Measurements from ENCODE around the gene PGAM2.

The PGAM2 gene

DNA sequence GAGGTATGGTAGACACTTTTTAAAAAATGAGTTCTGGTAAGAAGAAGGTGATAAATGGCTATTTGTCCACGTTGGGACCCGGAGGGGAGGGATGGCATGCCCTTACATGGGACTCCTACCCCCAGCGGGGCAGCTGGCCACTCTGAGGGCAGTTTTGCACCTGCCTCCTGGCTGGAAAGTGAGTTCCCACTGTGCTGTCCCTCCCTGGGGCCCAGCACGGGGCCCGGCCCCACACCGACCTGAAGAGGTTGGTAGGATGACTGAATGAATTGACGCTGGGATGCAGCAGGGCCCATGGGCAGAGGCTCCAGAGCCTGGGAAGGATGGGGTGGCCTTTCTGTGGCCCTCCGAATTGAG, 38.2 kb upstream of the PGAM2 start:
- Histone ChIP-seq H3K14ac (ENCODE audit: low read length in 2 of 2) (no peak overlapping the region), H3K27ac (ENCODE audit: low read length, poor library complexity, severe bottlenecking) (peak overlapping the region; percentile 57)

DNA sequence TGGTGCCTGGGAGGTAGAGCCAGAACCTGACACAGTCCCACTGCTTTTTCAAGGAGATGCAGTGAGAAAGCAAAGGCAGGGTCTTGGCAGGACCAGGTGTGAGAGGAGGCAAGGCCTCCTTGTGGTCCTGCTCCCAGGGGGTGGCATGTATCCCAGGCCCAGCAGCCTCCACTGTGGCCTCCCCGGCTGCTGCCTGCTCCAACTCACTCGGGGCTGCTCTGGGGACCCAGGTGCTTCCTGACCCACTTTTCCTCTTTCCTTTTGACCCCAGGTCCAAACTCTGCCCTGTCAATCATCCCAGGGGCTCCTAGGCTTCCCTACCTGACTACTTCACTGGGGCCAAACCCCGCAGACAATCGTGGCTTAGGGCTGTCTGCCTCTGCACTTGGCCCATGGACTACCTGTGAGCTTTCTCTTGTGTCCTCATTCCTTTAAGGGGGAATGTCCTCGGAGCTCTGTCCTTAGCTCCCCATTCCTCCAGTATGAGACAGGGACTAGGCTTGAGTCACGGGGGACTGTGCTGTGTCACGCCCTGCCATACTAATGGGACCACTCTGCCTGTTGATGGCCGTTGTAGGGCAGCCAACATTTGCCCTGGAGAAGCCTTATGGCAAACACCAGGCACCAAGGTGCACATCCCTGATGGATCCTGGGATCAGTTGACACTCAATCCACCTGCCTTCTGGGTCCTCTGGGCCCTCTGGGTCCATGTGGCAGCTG, 37.6 kb upstream of the PGAM2 start:
- Histone ChIP-seq H2AK5ac (ENCODE audit: low read length, severe bottlenecking) (peak overlapping the region; percentile 50), H4K8ac (ENCODE audit: low read length) (no peak overlapping the region), H2BK5ac (ENCODE audit: low read depth, low read length, poor library complexity, severe bottlenecking) (no peak overlapping the region), H3K4me3 (ENCODE audit: insufficient read depth in 1 of 2, low read depth in 1 of 2, low read length in 2 of 2) (no peak overlapping the region), H3K18ac (ENCODE audit: low read depth in 1 of 2, low read length in 2 of 2) (peak overlapping the region in 1 of 2 experiments; percentile 21), H2BK120ac (ENCODE audit: low read depth, low read length) (no peak overlapping the region), H3K4ac (ENCODE audit: low read depth in 1 of 2, low read length in 2 of 2) (peak overlapping the region in 1 of 2 experiments; percentile 26), H3K27ac (ENCODE audit: low read length, poor library complexity, severe bottlenecking) (peak overlapping the region; percentile 97), H3K27me3 (ENCODE audit: control insufficient read depth in 1 of 2, insufficient read depth in 1 of 2, low read length in 2 of 2) (no peaks in the 10 kb centered on the region), H2BK15ac (ENCODE audit: low read depth, poor library complexity, severe bottlenecking) (no peak overlapping the region), H3K9me3 (ENCODE audit: control insufficient read depth, low read length) (no peaks in the 10 kb centered on the region), H3K23ac (ENCODE audit: low read length in 2 of 2) (no peak overlapping the region), H4K91ac (ENCODE audit: low read length) (no peak overlapping the region), H3K9ac (ENCODE audit: low read length) (peak overlapping the region; percentile 53), H3K79me1 (replicated peaks; ENCODE audit: low read length, poor library complexity, severe bottlenecking) (no peaks in the 10 kb centered on the region), H2AFZ (ENCODE audit: low read depth, low read length) (no peak overlapping the region), H3K36me3 (ENCODE audit: control insufficient read depth in 1 of 2, insufficient read depth in 2 of 2, low read depth in 1 of 2, low read length in 2 of 2) (peaks cover 18 to 21% of the 10 kb centered on the region in 2 experiments), H3K14ac (ENCODE audit: low read length in 2 of 2) (no peak overlapping the region), H3K4me1 (ENCODE audit: control insufficient read depth, insufficient read depth, low read depth, low read length) (peaks cover 56% of the 10 kb centered on the region), H3K4me2 (ENCODE audit: low read length, poor library complexity, severe bottlenecking) (no peak overlapping the region), H2BK12ac (ENCODE audit: low read length in 2 of 2) (peak overlapping the region in 1 of 2 experiments; percentile 81)
- 93% methylated on average over 8 of the region's 8 CpGs for WGBS
- no peak for DNase-seq

More for the DNA sequence above, 38.2 kb upstream of the PGAM2 start:
- Histone ChIP-seq H2BK120ac (ENCODE audit: low read depth, low read length) (peak overlapping the region; percentile 85), H3K4me3 (ENCODE audit: insufficient read depth in 1 of 2, low read depth in 1 of 2, low read length in 2 of 2) (no peak overlapping the region), H3K79me1 (replicated peaks; ENCODE audit: low read length, poor library complexity, severe bottlenecking) (no peaks in the 10 kb centered on the region), H2BK5ac (ENCODE audit: low read depth, low read length, poor library complexity, severe bottlenecking) (no peak overlapping the region), H2AK5ac (ENCODE audit: low read length, severe bottlenecking) (peak overlapping the region; percentile 50), H2BK15ac (ENCODE audit: low read depth, poor library complexity, severe bottlenecking) (peak overlapping the region; percentile 31), H4K91ac (ENCODE audit: low read length) (peak overlapping the region; percentile 74), H2BK12ac (ENCODE audit: low read length in 2 of 2) (peak overlapping the region; percentile 27 to 50), H3K27me3 (ENCODE audit: control insufficient read depth in 1 of 2, insufficient read depth in 1 of 2, low read length in 2 of 2) (no peaks in the 10 kb centered on the region), H3K36me3 (ENCODE audit: control insufficient read depth in 1 of 2, insufficient read depth in 2 of 2, low read depth in 1 of 2, low read length in 2 of 2) (peaks cover 22 to 26% of the 10 kb centered on the region in 2 experiments), H3K9me3 (ENCODE audit: control insufficient read depth, low read length) (no peaks in the 10 kb centered on the region), H4K8ac (ENCODE audit: low read length) (peak overlapping the region; percentile 82), H3K9ac (ENCODE audit: low read length) (peak overlapping the region; percentile 32), H2AFZ (ENCODE audit: low read depth, low read length) (no peak overlapping the region), H3K18ac (ENCODE audit: low read depth in 1 of 2, low read length in 2 of 2) (peak overlapping the region; percentile 46 to 56), H3K4me2 (ENCODE audit: low read length, poor library complexity, severe bottlenecking) (no peak overlapping the region), H3K23ac (ENCODE audit: low read length in 2 of 2) (no peak overlapping the region), H3K4me1 (ENCODE audit: control insufficient read depth, insufficient read depth, low read depth, low read length) (peaks cover 61% of the 10 kb centered on the region), H3K4ac (ENCODE audit: low read depth in 1 of 2, low read length in 2 of 2) (peak overlapping the region in 1 of 2 experiments; percentile 6)
- DNase-seq, result no peak
- WGBS, result 58% methylated on average over 7 of the region's 8 CpGs

DNA sequence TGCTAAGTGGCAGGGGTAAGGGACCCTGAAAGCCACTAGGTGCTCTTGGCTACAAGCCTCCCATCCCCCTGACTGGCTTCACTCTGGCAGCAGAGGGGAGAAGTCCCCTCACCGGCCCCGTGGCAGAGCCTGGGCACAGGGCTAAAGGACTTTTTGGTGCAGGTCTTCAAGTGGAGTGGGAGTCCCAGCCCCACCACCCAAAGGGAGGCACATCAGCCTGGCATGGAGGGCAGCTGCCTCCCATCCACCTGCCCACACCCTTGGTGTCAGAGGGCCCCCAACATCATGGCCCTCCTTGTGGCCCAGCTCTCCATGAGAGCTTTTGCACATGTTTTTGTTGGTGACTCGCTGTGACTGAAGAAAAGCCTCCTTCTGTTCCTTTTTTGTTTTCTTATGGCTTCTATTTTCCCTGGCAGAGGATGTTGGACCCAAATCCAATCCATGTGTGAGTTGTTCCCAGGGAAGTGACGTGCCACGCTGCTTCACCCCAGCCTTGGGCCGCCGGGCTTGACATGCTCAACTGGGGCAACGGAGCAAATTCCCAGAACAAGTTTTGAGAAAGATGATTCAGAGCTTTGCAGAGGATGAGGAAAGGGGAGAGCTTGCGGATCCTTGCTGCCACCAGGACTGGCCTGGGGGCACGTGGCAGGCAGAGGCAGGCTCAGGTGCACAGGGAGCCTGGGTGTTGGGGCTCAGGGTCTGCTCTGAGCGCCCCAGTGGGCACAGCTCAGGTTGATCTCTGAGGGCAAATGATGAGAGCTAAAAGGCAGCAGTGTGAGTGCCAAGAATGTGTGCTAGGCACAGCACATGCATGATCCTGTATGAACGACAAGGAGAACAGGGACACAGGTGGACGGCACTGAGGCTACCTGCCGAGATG, 36.8 kb upstream of the PGAM2 start:
- Histone ChIP-seq H3K79me1 (replicated peaks; ENCODE audit: low read length, poor library complexity, severe bottlenecking) (no peaks in the 10 kb centered on the region), H3K4me3 (ENCODE audit: insufficient read depth in 1 of 2, low read depth in 1 of 2, low read length in 2 of 2) (no peak overlapping the region), H3K27ac (ENCODE audit: low read length, poor library complexity, severe bottlenecking) (peak overlapping the region; percentile 97), H2BK120ac (ENCODE audit: low read depth, low read length) (no peak overlapping the region), H3K9me3 (ENCODE audit: control insufficient read depth, low read length) (no peaks in the 10 kb centered on the region), H2BK5ac (ENCODE audit: low read depth, low read length, poor library complexity, severe bottlenecking) (no peak overlapping the region), H2BK15ac (ENCODE audit: low read depth, poor library complexity, severe bottlenecking) (no peak overlapping the region), H3K4ac (ENCODE audit: low read depth in 1 of 2, low read length in 2 of 2) (peak overlapping the region in 1 of 2 experiments; percentile 26), H3K23ac (ENCODE audit: low read length in 2 of 2) (no peak overlapping the region), H3K36me3 (ENCODE audit: control insufficient read depth in 1 of 2, insufficient read depth in 2 of 2, low read depth in 1 of 2, low read length in 2 of 2) (peaks cover 13% of the 10 kb centered on the region in 2 experiments), H4K8ac (ENCODE audit: low read length) (no peak overlapping the region), H2AFZ (ENCODE audit: low read depth, low read length) (no peak overlapping the region), H3K18ac (ENCODE audit: low read depth in 1 of 2, low read length in 2 of 2) (peak overlapping the region in 1 of 2 experiments; percentile 21), H3K14ac (ENCODE audit: low read length in 2 of 2) (no peak overlapping the region), H3K27me3 (ENCODE audit: control insufficient read depth in 1 of 2, insufficient read depth in 1 of 2, low read length in 2 of 2) (no peaks in the 10 kb centered on the region), H3K9ac (ENCODE audit: low read length) (peak overlapping the region; percentile 67), H2AK5ac (ENCODE audit: low read length, severe bottlenecking) (peak overlapping the region; percentile 86), H3K4me2 (ENCODE audit: low read length, poor library complexity, severe bottlenecking) (no peak overlapping the region), H4K91ac (ENCODE audit: low read length) (no peak overlapping the region), H2BK12ac (ENCODE audit: low read length in 2 of 2) (peak overlapping the region; percentile 81 to 82), H3K4me1 (ENCODE audit: control insufficient read depth, insufficient read depth, low read depth, low read length) (peaks cover 52% of the 10 kb centered on the region)
- 93% methylated on average over 12 of the region's 14 CpGs for WGBS
- DNase-seq, result no peak
